Tibial nerve (tissue), 4 donors: Measurements from ENCODE around the gene EFCAB8. TPM values are rescaled to one million over a fixed set of nuclear protein-coding genes. Genes with fewer than 3 reads are reported as not detected.
"Not testable (repeated sequence)": the region's sequence is repeated elsewhere in the genome, so short reads cannot be mapped to it uniquely, and the experiment has no call there.

Experiments used
- DNase-seq, 2 donors: peaks; one replicate each; pipeline ENCODE4 v3.0.0-alpha.2; 2019; ENCODE audit warnings: low spot score in 2 of 2
- H3K27ac ChIP-seq, 4 donors: fragments of 200-600 bp; sonication (generic) in 3 of 4; one replicate each; pipeline ENCODE4 v1.5.1; 2017 to 2019; ENCODE audit warnings: mild to moderate bottlenecking in 1 of 4
- H3K27me3 ChIP-seq, 2 donors: fragments of 200-600 bp; sonication (generic) in 1 of 2; one replicate each; pipeline versions ENCODE4 v1.5.1 to v1.6.0; 2017 to 2019
- H3K36me3 ChIP-seq, 3 donors: fragments of 200-600 bp; sonication (generic); one replicate each; pipeline ENCODE4 v1.5.1; 2018 to 2019
- H3K4me1 ChIP-seq, 4 donors: fragments of 200-600 bp; sonication (generic) in 3 of 4; one replicate each; pipeline ENCODE4 v1.5.1; 2017 to 2019
- H3K4me3 ChIP-seq, 4 donors: fragments of 200-600 bp; sonication (generic) in 3 of 4; one replicate each; pipeline ENCODE4 v1.5.1; 2017 to 2019; ENCODE audit warnings: mild to moderate bottlenecking in 1 of 4, moderate library complexity in 1 of 4
- H3K9me3 ChIP-seq, 4 donors: fragments of 200-600 bp; sonication (generic) in 3 of 4; one replicate each; pipeline ENCODE4 v1.5.1; 2017 to 2019
- EP300 ChIP-seq, 2 donors: sonication (generic); formaldehyde crosslinking; IDR thresholded peaks; one replicate each; pipeline ENCODE4 v1.6.1; 2017; ENCODE audit warnings: antibody characterized with exemption in 2 of 2, mild to moderate bottlenecking in 1 of 2
- POLR2A ChIP-seq, 2 donors: fragments of 450-650 bp; IDR thresholded peaks; one replicate each; pipeline ENCODE4 v1.6.1; 2017; ENCODE audit warnings: antibody characterized with exemption in 2 of 2, mild to moderate bottlenecking in 2 of 2, moderate library complexity in 2 of 2
- WGBS, 2 donors: methylation state at CpG; one replicate each; pipeline ENCODE4 v1.1.5; 2018; 5-methylcytosine and 5-hydroxymethylcytosine counted together
- total RNA-seq, 4 donors: library from RNA; depleted of rRNA; stranded (reverse); fragments of >200 nt; gene quantifications; one replicate each; pipeline ENCODE4 v1.1.0, GENCODE V29; 2016
- TF ChIP-seq, protein P1 (sequence below), 5 experiments: fragments of 200-600 bp in 3 of 5; fragments of 450-650 bp in 2 of 5; sonication (generic) in 3 of 5; IDR thresholded peaks; one replicate each; pipeline ENCODE4 v1.5.1; 2016 to 2019; ENCODE audit warnings: antibody characterized with exemption in 5 of 5, mild to moderate bottlenecking in 3 of 5, moderate library complexity in 2 of 5

EFCAB8 gene
- total RNA-seq, 4 donors from 2014 or later, result 0.30 to 0.87 TPM; not detected in 2

DNA sequence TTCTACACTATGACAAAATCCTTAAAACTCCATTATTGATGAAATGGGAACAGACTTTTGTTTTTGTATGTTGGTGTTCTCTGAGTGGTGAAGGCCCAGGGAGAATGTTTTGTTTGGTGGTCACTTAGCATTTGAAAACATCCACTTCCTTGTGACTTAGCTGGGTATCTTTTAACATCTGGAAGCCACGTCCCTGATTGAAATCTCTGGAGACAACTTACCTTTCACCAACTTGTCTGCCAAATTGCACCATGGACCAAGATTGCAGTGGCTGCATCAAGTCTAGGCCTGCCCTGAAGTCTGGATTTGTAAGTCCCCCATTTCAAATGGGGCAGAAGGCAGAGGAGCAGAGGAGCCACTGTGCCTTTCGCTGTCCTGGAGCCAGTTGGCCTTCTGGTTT, 534 bp upstream of the EFCAB8 start:
- WGBS, 2 donors, result 77 to 91% methylated on average over 2 of the region's 2 CpGs
- no peak for TF ChIP-seq POLR2A (IDR thresholded peaks at IDR 0.05)
- TF ChIP-seq, protein P1, sequence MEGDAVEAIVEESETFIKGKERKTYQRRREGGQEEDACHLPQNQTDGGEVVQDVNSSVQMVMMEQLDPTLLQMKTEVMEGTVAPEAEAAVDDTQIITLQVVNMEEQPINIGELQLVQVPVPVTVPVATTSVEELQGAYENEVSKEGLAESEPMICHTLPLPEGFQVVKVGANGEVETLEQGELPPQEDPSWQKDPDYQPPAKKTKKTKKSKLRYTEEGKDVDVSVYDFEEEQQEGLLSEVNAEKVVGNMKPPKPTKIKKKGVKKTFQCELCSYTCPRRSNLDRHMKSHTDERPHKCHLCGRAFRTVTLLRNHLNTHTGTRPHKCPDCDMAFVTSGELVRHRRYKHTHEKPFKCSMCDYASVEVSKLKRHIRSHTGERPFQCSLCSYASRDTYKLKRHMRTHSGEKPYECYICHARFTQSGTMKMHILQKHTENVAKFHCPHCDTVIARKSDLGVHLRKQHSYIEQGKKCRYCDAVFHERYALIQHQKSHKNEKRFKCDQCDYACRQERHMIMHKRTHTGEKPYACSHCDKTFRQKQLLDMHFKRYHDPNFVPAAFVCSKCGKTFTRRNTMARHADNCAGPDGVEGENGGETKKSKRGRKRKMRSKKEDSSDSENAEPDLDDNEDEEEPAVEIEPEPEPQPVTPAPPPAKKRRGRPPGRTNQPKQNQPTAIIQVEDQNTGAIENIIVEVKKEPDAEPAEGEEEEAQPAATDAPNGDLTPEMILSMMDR (IDR thresholded peaks at IDR 0.05), result no peak
- no peak for TF ChIP-seq EP300 (IDR thresholded peaks at IDR 0.05)
- H3K4me3 ChIP-seq, result no peak overlapping the region
- peaks cover 0 to 49% (median 0%) of the 10 kb centered on the region in 3 donors for H3K36me3 ChIP-seq
- no peaks in the 10 kb centered on the region for H3K9me3 ChIP-seq
- no peak overlapping the region for H3K27ac ChIP-seq
- no peaks in the 10 kb centered on the region for H3K4me1 ChIP-seq
- H3K27me3 ChIP-seq, result no peaks in the 10 kb centered on the region
- DNase-seq, result no peak

DNA sequence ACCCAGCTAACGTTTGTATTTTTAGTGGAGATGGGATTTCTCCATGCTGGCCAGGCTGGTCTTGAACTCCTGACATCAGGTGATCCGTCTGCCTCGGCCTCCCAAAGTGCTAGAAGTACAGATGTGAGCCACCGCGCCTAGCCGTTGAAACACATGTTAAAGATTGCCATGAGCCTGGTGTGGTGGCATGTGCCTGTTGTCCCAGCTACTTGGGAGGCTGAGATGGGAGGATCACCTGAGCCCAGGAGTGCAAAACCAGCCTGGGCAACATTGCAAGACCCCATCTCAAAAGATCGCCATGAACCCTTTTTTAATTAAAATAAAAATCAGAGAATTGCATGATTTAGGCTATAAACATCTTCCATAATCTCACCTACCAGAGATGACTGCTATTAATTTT, 2.7 kb downstream of the EFCAB8 start:
- H3K27me3 ChIP-seq, result no peaks in the 10 kb centered on the region
- H3K27ac ChIP-seq, result no peak overlapping the region
- H3K36me3 ChIP-seq, result peaks cover 0 to 27% (median 0%) of the 10 kb centered on the region in 3 donors
- no peaks in the 10 kb centered on the region for H3K4me1 ChIP-seq
- no peak for TF ChIP-seq POLR2A (IDR thresholded peaks at IDR 0.05)
- TF ChIP-seq, protein P1 (IDR thresholded peaks at IDR 0.05), result no peak
- TF ChIP-seq EP300 (IDR thresholded peaks at IDR 0.05), result no peak
- no peak overlapping the region for H3K4me3 ChIP-seq
- WGBS, 2 donors, result 87 to 95% methylated on average over 7 of the region's 7 CpGs
- no peak for DNase-seq
- no peaks in the 10 kb centered on the region for H3K9me3 ChIP-seq

DNA sequence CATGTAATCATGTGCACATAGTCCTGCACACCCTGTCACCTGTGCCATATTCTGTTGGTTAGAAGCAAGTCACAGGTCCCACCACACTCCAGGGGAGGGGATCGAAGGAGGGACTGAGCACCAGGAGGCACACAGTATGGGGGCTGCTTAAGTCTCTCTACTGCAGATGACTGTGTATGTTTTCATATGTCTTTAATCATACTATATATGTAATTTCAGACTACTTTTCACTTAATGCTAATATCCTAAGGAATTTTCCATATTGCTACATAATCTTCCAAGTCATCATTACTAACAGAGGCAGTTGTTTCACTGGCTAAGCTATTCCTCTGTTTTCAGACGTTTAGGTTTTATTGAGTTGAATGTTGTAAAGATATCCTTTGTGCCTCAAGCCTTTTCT, 10.8 kb downstream of the EFCAB8 start:
- TF ChIP-seq, protein P1 (IDR thresholded peaks at IDR 0.05), result no peak
- TF ChIP-seq POLR2A (IDR thresholded peaks at IDR 0.05) (no peak), EP300 (IDR thresholded peaks at IDR 0.05) (no peak)
- 56 to 59% methylated on average over 2 of the region's 2 CpGs for WGBS, 2 donors
- H3K36me3 ChIP-seq, result no peaks in the 10 kb centered on the region
- H3K9me3 ChIP-seq, result no peaks in the 10 kb centered on the region
- H3K4me1 ChIP-seq, result no peaks in the 10 kb centered on the region
- no peak overlapping the region for H3K4me3 ChIP-seq
- H3K27me3 ChIP-seq, result no peaks in the 10 kb centered on the region
- no peak overlapping the region for H3K27ac ChIP-seq
- no peak for DNase-seq

DNA sequence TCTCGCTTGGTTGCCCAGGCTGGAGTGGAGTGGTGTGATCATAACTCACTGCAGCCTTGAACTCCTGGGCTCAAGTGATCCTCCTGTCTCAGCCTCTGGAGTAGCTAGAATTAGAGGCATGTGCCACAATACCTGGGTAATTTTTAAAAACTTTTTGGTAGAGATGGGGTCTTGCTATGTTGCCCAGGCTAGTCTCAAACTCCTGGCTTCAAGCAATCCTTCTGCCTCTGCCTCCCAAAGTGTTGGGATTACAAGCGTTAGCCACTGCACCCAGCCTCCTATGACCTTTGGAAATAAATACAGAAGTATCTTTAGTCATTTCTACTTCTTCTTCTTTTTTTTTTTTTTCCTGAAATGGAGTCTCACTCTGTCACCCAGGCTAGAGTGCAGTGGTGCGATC, 11.8 kb downstream of the EFCAB8 start:
- H3K27ac ChIP-seq, H3K27me3 ChIP-seq, H3K9me3 ChIP-seq, H3K36me3 ChIP-seq, H3K4me1 ChIP-seq, H3K4me3 ChIP-seq, DNase-seq: not testable (repeated sequence)
- WGBS, 2 donors, result 91 to 95% methylated on average over 3 of the region's 3 CpGs

DNA sequence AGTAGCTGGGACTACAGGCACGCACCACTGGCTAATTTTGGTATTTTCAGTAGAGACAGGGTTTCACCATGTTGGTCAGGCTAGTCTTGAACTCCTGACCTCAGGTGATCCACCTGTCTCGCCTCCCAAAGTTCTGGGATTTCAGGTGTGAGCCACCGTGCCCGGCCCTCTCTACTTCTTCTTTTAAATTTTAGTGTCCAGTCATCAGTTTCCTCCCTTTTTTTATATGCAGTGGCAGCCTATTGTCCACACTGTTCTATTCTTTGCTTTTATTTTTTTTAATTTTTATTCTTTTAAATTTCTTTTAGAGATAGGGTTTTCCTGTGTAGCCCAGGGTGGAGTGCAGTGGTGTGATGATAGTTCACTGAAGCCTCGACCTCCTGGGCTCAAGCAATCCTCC, 12.3 kb downstream of the EFCAB8 start:
- TF ChIP-seq POLR2A (IDR thresholded peaks at IDR 0.05) (no peak), EP300 (IDR thresholded peaks at IDR 0.05) (no peak)
- TF ChIP-seq, protein P1 (IDR thresholded peaks at IDR 0.05), result no peak
- 80 to 82% methylated on average over 5 of the region's 5 CpGs for WGBS, 2 donors
- Histone ChIP-seq H3K27me3 (no peaks in the 10 kb centered on the region), H3K27ac (no peak overlapping the region), H3K4me1 (no peaks in the 10 kb centered on the region), H3K9me3 (no peaks in the 10 kb centered on the region), H3K4me3 (no peak overlapping the region), H3K36me3 (no peaks in the 10 kb centered on the region)
- no peak for DNase-seq

DNA sequence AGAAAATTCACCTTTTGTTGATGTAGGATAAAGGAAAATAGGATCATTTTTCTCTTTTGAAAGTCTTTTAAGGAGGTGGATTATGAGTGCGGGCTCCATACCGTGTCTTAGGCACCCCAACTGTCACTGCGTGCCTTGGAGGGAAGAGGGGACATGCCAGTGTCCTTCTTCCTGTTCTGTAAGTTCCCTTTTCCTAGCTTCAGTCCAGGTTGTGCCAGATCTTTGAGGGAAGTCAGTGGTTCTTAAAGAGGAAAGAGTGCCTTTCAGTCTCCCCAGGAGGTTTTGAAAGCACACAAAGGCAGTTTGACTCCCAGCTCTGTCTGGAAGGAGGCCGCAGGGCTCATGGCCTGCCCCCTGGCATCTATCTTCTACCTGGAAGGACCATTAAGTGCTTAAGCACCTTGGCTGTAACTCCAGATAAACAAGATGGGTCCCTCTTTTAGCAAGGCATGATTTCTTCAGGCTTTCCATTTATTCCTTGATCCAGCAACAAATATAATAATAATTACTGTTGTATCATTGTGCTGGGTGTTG, 13.0 kb downstream of the EFCAB8 start:
- no peaks in the 10 kb centered on the region for H3K27me3 ChIP-seq
- no peak for DNase-seq
- H3K4me1 ChIP-seq, result no peaks in the 10 kb centered on the region
- no peaks in the 10 kb centered on the region for H3K9me3 ChIP-seq
- H3K36me3 ChIP-seq, result no peaks in the 10 kb centered on the region
- WGBS, 2 donors, result 63 to 66% methylated on average over 4 of the region's 4 CpGs
- no peak overlapping the region for H3K4me3 ChIP-seq
- TF ChIP-seq, protein P1 (IDR thresholded peaks at IDR 0.05), result no peak
- TF ChIP-seq EP300 (IDR thresholded peaks at IDR 0.05) (no peak), POLR2A (IDR thresholded peaks at IDR 0.05) (no peak)
- H3K27ac ChIP-seq, result no peak overlapping the region
